ENCODE results near the gene HECW1.
"Not testable (repeated sequence)": the region's sequence is repeated elsewhere in the genome, so short reads cannot be mapped to it uniquely, and the experiment has no call there.

The HECW1 gene

DNA sequence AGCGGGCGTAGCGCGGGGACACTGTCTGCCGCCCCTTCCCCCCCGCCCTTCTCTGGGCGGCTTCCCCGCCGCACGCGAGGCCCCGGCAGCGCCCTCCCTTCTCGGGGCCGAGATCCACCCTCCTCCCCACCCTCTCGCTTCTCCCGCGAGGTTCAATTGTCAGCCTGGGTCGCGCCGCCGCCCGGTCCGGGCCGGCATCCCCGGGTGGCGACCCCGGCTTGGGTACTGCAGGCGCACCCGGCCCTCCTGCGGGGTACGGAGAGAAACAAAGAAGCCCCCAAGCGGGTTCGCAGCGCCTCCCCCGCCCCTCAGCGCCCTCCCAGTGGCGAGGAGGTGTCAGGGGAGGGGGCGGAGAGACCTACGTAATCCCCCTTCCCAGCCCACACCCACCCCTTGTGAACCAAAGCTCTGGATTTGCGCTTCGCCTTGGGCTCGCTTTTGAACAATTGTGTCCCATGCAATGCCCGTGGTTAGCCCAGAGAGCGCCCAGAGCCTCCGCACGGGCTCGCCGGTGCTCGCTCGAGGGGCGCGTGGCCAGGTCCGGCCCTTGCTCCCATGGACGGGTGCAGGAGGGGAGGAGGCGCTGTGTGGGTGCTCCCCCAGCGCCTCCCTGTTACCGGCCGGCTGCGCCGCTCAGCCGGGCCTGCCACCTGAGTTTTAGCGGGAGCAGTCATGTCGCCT lies 634 bp downstream of the HECW1 start:
- no peak for DNase-seq

DNA sequence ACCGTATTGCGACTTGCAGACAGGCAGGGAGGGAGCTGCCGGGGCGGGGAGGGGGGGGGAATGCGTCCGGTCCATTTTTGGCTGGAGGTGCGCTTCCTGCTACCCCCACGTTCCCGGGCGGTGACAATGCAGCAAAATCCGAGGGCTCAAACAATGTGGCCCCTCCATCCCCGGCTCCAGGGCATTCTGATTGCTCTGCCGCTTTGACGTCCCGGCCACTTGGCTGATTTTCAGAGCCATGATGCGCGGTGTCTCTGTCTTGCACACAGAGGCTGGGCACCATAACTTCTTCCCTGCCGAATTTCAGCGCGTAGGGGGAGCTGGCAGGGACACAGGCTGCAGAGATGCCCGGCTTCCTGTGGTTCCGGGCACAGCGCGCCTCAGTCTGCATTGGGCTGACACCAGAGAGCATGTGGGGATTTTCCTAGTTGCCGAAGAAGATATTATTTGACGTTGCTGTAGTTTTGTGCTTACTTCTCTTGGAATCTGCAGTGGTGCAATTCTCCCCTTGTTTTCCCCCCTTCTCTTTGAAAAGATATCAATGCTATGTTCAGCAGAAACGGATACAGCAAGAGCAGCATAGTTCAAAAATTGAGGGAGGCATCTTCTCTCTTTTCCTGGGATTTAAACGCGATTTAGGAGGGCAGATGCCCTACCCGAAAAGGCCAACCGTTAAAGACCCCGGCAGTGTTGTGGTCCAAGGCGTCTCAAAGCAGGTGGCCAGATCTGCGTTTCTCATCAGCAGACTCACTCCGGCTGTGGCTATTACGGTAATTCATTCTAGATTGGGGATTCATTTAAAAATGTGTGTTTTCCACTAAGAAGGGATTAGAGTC lies 1.4 kb downstream of the HECW1 start:
- no peak for DNase-seq

DNA sequence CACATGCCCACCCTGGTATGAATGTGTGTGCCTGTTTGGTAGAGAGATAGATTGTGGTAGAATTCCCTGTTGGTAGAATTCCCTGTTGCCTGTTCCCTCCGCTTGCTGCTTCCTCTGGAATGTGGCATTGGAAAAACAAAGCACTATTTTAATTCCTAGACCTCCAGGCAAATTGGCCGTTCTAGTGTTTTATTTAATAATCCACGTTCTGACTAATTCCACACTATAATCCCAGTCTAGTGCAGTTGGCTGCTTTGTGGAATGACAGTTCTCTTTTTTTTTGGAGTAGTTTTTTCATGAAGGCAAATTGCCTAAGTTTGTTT lies 2.0 kb downstream of the HECW1 start:
- DNase-seq, result no peak

DNA sequence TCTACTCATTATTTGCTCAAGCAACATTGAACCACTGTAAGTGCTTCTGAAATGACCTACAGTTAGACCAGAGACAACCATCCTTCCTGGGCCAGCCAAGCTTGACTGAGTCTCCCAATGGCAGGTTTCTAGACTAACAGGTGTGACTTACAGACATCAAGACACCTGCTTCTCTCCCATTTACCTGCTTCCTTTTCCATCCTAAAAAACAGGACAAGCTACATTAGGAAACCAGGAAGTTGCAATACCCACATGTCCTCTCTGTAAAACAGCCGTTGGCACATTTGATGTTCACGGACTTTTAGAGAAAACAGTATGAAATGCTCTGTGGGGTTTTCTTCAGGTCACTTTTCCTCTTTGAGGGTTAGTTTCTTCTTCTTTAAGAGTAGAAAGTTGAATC lies 4.0 kb downstream of the HECW1 start:
- DNase-seq, result no peak

DNA sequence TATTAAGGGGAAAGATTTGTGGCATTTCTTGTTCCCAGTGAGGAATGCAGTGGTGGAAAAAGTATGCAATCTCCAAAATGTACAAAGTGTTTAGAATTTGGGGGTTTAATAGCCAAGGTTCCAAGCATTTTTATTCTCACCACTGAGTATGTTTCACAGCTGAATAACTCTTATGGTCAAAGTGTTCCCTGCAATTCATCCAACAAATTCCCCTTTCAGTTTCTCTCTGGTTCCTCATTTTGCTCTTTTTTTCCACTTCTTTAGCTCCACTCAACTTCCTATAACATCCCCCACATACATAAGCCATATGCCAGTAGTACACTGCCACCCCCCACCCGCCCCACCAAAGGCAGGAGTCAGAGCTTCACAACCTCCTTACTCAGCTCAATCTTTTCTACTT lies 4.6 kb downstream of the HECW1 start:
- no peak for DNase-seq

DNA sequence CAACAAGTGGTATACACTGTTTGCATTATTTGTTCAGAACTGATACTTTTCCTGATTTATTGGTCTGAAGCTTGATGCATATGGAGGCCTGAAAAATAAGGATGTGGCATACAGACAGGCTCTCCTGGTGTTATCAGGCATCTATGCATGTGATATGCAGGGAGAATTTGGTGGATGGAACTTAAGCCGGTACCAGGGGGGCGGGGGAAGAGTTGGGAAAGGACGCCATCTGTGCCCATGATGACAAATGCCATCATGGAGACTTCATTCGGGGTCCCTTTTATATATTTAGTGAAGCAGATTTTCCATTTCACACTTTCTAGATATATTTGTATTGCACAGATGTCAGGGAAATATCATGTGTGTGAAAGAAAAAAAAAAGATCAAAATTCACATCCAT lies 5.4 kb downstream of the HECW1 start:
- no peak for DNase-seq

DNA sequence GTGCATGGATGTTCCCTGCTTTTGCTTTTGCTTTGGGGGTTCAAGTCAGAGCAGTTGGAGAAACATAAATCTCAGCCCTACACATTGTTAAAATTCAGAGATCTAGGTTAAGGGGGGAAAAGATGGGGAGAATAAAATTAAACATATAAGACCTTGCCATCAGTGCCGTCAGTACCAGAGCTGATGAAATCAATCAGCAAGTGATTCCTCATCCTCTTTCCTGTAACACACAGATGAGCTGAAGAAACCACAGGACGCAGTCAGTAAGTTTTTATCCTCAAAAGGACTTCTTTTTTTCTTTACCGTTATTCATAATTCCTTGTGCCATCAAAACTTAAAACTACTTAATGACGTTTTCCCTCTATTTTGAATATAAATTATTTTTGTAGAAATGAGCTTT lies 5.9 kb downstream of the HECW1 start:
- no peak for DNase-seq

DNA sequence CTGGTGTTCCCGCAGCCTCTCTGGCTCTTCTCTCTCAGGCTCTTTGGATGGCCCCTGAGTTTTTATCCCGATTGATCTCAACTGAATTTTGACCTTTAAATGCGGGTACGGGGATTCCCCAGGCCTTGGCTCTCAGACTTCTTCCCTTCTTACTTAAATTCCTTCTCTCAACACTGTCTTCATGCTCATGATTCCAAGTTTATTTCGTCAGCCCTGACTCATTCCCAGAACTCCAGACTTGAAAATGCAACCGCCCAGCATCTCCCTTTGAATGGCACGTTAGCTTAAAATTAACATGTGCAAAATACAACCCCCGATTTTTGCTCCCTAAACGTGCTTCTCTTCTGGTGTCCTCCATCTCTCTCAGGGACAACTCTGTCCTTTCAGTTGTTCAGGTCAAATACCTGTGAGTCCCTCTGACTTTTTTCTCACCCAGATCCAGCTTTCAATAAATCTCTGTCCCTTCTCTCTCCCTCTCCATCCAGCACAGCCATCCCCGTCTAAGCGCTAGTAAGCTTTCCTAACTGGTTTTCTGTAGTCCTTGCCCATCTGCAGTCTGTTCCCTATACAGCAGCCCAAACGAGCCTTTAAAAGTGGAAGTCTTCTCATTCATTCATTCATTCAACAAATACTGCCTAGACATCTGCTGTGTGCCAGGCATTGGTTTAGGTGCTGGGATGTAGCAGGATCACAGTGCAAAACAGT lies 7.1 kb downstream of the HECW1 start:
- DNase-seq, result no peak

DNA sequence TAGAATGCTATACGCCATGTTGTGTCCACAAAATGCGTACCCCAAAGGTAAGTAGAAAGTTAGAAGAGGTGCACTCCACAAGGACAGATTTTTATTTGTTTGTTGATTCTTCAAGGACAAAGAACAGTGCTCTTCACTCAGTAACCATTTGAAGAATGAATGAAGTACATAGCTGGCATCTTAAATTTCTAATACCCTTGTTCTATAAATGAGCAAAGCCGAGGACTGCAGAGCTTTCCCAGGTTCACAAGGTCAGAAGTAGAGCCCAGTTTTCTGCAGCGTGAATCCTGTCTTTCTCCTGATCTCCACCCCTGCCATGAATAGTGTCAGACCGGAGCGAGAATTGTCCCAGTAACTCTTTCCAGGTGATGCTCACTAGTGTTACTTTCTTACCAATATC lies 9.5 kb downstream of the HECW1 start:
- no peak for DNase-seq

DNA sequence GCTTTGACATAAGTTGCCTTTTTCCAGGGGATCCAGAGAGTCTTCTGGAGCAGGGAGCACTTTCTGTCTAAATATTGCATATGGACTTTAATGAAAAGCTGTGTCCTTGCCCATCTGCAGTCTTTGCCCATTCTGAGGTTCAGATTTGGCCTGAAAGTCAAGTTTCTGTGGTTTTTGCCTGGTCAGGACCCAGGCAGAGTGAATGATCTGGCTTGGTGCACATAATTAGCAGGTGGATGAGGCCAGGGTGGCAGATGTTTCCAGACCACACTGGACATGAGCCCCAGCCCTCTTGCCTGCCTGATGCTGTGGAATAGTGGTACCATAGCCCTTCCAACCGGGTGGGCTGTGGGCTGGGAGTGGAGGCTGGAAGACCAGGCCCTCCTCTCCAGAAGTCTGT lies 11.0 kb downstream of the HECW1 start:
- no peak for DNase-seq

DNA sequence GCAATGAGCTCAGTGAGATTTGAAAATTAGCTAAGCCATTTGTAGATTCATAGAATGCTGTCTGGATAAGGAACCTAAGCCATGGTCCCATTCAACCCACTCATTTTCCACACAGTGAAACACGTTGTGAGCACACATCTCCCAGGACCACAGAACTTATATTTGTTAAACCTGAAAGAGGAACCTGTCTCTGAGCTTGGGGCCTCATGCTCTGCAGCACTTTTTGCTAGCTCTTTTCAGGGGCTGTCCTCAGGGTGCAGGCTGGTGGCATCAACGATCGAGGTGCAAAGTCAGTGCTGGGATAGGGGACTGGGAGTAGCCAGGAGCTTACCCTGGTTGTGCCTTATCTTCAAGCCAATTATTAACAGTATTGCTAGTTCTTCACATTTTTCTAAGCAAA lies 11.9 kb downstream of the HECW1 start:
- DNase-seq, result no peak

DNA sequence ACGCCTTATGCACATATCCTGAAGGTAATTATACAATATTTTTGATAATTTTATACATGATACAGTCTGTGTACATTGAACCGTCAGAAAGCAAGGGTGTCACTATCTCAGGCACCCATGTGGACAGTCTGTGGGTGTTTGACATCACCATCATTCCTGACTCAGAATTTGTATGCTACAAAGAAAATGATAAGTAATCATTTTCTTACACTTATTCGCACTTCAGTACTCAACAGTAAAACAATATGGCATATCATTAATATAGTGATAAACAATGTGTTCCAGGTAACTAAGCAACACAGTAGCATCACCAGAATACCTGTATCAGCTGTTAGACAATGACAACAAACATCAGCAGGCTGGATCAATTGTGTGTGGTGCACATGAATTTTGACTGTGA lies 17.9 kb downstream of the HECW1 start:
- no peak for DNase-seq

DNA sequence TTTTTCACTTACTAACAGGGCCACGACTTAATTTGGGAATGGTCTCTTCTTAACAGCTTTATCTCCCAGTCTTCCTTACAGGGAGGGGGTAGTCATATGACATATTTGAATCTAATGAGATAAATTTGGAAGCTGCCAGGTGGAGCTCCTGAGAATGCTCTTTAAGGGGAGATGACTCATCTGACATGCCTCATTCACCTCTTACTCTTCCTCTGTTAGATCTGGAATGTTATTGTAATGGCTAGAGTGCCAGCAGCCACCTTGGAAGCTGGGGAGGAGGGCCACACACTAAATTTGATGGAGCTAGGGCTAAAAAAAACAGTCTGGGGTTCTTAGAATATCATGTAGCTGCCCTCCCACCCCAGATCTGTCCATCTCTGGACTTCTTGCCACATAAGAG lies 22.7 kb downstream of the HECW1 start:
- DNase-seq, result no peak

DNA sequence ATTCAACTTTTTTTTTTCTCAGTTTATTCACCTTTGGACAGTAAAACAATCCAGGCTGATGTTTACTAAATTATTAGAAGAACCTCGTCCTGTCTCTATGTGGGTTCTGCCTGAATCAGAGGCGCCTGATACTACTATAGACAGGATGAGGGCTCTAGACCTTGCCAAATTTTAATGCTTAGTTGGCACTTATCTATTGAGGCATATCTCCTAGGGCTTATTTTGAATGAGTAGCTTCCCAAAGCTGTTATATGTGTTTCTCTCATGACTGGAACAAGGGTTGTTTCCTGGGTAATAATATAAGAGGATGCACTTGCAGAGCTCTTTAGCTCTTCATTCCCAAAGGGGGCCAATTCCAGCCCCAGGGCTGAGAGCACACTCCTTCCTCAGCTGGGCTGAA lies 23.6 kb downstream of the HECW1 start:
- DNase-seq, result no peak

DNA sequence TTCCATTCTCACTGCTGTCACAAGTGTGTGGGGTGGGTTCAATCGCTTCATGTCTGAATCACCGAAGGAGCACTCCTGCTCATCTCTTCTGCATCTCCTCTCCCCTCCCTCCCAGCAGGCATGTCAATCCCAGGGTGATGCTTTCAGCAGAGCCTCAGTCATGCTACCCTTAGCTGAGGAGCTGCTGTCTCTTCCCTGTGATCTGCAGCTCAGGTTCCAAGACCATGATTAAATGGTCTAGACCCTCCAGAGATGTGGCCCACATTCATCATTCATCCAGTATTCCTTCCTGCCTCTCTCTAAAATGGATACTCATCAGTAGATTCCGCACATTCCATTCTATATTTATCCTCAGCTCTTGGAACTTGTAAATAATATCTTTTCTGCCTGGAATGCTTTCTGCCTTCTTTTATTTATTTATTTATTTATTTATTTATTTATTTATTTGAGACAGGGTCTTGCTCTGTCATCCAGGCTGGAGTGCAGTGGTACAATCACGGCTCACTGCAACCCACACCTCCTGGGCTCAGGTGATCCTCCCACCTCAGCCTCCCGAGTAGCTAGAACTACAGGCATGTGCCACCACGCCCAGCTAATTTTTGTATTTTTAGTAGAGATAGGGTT lies 24.8 kb downstream of the HECW1 start:
- DNase-seq, result not testable (repeated sequence)

DNA sequence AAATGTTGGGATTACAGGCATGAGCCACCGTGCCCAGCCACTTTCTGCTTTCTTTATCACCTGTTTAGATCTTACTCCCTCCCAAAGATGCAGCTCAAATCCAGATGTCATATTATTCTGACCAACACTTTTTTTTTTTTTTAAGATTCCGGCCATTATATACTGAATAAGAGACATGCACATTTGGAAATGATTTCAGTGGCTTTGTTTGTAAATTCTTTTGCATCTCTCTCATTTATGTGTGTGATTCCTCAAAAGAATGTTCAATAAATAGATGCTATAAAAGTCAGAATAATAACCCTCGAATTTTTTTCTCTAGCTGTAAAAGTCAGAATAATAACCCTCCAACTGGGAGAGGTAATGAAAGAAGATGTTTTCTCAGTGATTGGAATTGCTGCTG lies 25.4 kb downstream of the HECW1 start:
- DNase-seq, result no peak

DNA sequence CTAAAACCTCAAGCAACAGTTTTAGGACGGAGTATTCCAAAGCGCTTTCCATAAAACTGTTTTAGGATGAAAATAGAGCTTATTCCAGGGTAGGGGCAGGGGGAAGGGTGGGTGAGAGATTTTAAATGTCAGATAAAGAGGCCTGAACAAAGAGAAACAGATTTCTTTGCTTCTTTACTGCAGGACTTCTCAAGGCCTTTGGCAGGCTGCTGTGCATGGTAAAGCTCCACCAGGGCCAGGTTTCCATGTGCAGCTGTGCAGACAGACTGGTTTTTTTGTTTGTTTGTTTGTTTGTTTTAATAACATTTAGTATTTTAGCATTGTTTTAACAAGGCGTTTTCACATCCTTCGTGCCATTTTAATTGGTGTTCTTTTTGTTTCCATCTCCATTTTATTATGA lies 26.3 kb downstream of the HECW1 start:
- DNase-seq, result no peak

DNA sequence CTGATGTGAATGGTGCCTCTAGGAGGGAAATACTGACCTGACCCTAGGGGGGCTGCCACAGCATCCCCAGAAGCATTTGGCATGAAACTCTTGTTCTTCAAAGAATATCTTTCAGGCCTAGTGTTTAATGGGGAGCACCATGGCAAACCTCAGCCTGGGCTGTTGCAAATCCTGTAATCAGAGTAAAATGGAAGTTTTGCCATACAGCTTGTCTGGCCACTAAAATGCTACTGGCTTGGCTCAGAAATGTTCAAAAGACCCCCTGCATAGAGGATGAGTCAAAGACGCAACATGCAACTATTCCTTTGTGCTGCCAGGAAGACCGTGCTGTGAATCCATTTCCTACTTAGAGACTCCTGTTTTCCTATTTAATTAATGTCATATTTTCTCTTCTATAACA lies 26.7 kb downstream of the HECW1 start:
- no peak for DNase-seq

DNA sequence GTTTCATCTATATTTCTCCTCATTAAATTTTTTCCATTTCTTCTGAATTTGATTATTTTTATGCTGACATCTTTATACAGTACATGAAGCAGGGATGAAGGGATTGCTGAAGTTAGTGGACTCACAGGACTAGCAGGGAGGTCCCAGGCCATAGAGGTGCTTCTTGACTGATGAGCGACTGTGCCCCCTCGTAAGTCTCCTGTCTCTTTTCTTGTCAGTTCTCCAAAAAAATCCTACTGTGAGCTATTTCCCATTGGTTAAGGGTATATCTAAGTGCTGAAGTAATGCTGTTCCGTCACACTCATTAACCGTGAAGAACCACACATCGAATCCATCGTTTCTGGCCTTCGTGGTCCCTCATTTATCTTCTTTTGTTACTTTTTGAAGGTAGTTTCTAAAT lies 27.7 kb downstream of the HECW1 start:
- DNase-seq, result no peak

DNA sequence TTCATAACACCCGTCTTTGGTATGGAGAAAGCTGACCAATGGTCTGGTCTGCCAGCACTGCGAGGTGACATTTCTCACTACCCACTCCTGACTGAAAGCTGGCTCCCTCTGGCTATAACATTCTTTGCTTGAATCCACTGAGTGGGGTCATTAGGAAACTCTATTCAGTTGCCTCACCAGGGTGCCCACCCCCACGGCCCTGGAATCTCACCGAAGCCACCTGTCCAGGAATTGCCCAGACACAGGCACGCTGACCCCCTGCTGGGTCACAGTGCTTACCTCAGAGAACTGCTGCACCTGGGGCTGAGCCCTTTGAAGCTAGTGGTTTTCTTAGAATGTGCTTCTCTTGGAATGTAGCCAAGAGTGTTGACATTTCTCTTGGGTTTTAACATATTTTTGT lies 28.6 kb downstream of the HECW1 start:
- no peak for DNase-seq

DNA sequence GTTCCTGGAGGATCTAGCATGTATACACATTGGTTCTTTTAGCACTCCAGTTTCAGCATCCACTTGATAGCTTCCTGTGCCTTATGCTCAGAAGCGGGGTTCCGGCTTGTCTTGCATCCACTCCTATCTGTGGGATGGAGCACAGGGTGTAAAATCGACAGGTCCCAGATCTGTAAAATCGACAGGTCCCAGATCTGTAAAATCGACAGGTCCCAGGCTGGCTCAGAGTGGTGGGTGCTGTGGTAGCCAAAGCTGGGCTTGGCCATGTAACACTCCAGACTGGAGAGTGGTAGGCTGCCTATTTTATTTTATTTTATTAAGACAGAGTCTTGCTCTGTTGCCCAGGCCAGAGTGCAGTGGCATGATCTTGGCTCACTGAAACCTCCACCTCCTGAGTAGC lies 30.3 kb downstream of the HECW1 start:
- DNase-seq, result no peak

DNA sequence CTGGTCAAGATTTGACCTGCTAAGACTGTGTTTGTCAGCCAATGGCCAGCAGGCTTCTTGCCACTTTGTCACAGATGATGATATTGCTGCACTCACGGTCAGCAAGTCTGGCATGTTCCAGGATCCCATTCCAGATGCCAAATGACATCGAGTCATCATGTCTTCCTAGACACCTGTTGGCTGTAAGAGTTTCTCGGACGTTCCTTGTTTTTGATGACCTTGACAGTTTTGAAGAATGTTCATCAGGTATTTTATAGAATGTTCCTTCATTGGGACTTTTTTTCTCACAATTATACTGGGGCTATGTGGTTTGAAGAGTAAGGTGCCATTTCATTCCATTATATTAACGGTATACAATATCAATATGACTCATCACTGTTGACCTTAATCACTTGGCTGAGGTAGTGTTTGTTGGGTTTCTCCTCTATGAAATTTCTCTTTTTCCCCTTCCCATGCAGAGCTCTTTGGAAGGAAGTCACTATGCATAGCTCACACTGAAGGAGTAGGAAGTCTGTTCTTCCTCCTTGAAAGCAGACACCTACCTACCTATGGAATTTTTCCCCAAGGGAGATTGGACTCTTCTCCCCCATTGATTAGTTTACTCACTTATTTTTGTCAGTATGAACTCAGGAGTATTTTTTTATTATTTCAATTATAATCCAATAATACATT lies 31.6 kb downstream of the HECW1 start:
- DNase-seq, result no peak

DNA sequence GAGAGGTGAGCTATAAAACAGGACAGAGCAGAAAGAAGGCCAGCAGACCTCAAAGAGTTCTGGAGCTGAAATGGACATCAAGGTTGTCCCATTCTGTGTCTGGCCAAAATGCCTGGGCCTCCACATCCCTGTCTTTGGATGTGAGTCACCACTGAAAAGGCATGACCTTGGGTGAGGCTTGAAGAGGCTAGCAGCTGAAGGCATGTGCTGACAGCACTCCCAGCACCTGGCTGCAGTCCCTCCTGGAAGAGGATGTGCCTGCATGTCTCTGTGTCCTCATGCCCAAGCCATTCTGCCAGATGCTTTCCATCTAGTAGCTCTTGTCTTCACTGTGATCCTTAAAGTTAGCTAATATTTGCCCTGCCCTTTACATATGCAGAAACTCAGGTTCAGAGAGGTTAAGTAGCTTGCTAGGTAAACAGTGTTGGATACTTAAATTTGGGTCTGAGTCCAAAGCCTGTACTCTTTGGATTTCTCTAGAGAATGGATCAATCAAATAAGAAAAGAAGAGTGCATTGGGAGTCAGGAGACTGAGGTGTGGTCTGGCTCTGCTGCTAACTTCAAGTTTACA lies 35.8 kb downstream of the HECW1 start:
- no peak for DNase-seq
